ENCODE measurements around the gene PGBD1.
"Not testable (repeated sequence)": the region's sequence is repeated elsewhere in the genome, so short reads cannot be mapped to it uniquely, and the experiment has no call there.

Gene PGBD1

GRCh38 chr6:28269492-28269891, 11.9 kb upstream of the PGBD1 start:
- DNase-seq: no peak

DNA sequence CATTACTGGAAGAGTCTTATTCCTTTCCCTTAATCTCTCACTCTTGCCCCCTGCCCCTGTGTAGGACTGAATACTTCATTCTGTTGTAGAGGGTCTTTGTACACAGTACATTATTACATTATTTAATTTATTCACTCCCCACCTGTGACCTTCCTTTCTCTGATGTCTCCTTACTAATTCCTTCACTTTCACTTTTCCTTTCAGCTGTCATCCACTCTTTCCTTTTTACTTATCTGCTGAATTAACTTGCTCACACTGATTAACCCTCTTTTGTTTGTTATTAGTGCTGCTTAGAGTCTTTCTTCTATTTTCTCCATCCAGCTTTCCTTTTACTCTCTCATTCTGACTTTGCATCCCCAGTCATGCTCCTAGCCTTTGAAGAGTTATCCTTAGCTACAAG, 6.5 kb upstream of the PGBD1 start:
- no peak for DNase-seq

- no peak for DNase-seq
These were observed 3.6 kb upstream of the PGBD1 start for GRCh38 chr6:28277746-28278145.

GRCh38 chr6:28280595-28281287, 631 bp upstream of the PGBD1 start:
- no peak for DNase-seq

DNA sequence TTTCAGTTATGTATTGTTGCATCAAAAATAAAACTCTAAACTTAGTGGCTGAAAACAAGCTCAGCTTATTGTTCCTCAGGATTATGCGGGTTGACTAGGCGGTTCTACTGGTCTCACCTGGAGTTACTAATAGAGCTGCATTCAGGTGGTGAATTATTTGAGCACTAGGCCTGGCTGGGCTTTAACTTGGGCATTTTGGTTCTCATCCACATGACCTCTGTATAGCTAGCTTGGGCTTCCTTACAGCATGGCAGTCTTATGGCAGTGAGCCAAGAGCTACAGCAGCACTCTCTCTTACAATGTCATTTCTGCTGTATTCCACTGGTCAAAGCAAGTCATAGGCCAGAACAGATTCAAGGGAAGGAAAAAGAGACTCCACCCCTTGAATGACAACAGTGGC, 1.6 kb downstream of the PGBD1 start:
- no peak for DNase-seq

DNA sequence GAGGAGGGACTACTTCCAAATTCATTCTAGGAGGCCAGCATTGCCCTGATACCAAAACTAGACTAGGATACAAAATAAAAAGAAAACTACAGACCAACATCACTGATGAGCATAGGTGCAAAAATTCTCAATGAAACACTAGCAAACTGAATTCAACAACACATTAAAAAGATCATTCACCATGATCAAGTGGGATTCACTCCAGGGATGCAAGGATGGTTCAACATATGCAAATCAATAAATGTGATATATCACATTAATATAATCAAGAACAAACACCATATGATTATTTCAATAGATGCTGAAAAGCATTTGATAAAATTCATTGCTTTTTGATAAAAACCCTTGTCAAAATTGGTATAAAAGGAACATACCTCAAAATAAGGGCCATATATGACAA, 10.2 kb downstream of the PGBD1 start:
- DNase-seq: no peak

- DNase-seq: no peak
These were observed 14.0 kb downstream of the PGBD1 start for GRCh38 chr6:28295326-28295725.

DNA sequence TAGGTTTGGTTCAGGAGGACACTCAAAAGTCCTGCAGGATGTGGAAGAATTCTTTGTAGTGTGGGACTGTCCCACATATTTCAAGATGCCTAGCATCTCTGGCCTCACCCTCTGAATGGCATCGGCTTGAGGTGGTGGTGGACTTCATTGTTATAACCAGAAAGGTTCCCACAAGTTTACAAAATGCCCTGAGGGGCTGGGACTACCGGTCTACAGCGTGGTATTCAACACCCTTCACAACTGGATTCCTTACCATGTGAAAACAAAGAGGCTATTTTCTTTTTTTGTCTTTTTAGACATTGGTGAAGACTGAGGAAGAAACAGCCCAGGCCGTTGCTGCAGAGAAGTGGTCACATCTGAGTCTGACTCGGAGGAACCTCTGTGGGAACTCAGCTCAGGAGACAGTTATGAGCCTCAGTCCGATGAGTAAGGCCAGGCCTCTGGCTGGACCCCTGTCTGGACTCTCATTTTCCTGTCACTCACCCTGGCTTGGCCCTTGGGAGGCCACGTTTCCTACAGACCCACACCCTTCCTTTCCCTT, 15.2 kb downstream of the PGBD1 start:
- DNase-seq: no peak

GRCh38 chr6:28303570-28303969, 22.2 kb downstream of the PGBD1 start:
- DNase-seq: no peak

DNA sequence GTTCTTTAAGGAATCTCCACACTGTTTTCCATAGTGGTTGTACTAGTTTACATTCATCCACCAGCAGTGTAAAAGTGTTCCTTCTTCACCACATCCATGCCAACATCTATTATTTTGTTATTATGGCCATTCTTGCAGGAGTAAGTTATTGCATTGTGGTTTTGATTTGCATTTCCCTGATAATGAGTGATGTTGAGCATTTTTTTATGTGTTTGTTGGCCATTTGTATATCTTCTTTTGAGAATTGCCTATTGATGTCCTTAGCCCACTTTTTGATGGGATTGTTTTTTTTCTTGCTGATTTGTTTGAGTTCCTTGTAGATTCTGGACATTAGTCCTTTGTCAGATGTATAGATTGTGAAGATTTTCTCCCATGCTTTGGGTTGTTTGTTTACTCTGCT, 25.0 kb downstream of the PGBD1 start:
- not testable (repeated sequence) for DNase-seq

DNA sequence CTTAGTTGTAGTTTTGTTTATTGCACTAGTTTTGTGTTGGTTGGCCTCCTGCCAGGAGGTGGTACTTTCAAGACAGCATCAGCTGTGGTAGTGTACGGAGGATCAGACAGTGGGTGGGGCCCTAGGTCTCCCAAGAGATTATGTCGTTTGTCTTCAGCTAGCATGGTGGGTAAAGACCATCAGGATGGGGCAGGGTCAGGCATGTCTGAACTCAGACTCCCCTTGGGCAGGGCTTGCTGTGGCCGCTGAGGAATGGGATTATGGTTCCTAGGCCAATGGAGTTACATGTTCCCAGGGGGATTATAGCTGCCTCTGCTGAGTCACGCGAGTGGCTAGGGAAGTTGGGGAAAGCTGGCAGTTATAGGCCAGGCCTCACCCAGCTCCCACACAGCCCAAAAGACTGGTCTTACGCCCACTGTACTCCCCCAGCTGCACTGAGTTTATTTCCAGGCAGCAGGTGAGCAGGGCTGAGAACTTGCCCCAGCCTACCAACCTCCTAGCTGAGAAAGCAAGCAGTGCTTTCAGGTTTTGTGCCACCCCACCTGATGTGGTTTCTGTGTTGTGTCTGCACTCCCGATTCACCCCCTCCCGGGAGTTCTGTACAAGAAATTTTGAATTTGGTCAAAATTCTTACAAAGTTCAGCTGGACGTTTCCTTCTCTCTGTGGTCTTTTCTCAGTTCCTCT, 29.9 kb downstream of the PGBD1 start:
- no peak for DNase-seq

- no peak for DNase-seq
These were observed 31.6 kb downstream of the PGBD1 start for GRCh38 chr6:28312939-28313338.

DNA sequence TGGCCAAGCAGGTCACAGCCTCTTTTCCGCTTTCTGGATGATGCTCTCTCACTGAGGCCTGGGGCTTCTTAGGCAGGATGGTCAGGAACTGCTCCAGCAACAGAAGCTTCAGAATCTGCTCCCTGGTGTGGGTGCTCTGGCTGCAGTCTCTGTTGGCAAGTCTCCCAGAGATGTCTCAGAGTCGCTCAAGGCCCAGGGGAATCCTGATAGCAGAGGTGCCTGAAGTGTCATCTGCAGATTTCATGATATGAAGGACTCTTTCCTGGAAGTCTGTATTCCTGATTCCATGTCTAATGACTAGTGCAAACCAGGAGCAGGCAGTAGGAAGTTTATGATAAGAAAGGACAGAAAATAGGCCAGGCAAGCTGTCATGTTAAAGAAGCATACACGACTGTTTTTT, 34.3 kb downstream of the PGBD1 start:
- DNase-seq: no peak

DNA sequence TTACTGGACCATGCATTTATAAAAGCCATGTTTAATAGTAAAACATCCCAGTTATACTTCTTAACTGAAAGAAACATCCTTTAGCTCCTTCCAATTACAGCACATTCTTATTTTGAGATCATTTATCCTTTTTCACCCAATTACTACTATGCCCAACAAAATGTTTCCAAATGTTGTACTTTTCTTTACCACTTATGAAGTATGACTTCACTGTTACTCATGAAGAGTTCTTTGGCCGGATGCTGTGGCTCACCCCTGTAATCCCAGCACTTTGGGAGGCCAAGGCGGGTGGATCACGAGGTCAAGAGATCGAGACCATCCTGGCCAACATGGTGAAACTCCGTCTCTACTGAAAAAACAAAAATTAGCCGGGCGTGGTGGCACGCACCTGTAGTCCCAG, 36.5 kb downstream of the PGBD1 start:
- not testable (repeated sequence) for DNase-seq

- peak; percentile 83 for DNase-seq
These were observed 41.3 kb downstream of the PGBD1 start for GRCh38 chr6:28322661-28323060.

DNA sequence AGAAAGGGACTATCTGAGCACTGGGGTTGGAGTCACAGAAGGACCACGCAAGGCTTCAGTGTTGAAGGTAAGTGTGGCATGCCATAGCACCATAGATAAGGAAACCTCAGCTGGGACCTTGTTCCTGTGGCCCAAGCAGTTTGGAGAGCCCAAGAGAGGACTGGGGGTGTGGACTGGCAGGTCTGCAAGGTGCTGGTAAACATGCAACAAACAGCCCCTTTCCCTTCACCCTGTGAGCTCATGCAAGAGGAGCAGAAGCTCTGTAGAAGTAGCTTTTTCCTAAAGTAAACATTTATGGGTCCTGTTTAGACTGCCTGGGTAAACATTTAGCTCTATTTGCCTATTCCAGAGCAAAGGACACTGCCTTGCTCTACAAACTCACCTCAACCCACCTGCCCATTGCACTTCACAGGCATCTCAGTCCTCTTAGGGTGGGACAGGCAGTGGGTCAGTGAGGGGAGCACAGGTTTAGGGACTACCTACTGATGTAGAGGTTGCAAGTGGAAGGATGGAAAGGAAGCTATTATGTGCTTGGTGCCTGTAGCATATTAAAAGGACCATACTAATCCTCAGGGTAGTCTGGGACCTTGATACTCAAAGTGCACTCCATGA, 42.5 kb downstream of the PGBD1 start:
- peak; percentile 61 for DNase-seq

DNA sequence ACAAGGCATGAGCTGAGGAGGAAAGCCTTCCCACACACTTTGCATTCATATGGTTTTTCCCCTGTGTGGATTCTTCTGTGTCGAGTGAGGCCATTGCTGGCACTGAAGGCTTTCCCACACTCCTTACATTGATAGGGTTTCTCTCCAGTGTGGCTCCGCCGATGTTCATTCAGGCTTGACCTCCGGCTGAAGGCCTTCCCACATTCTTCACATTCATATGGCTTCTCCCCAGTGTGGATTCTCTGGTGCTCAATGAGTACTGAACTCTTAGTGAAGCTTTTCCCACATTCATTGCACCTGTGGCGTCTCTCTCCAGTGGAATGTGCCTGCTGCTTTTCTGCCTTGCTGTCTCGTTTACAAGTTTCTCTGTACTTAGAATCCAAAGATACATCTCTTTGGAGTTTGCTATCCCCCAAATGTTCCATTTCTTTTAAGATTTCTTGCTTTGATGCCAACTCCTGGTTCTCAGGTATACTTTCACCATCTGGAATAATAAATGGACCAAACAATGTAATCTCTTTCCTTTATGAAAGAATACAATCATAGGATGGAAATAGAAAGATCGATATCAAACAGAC, 45.1 kb downstream of the PGBD1 start:
- DNase-seq: no peak

DNA sequence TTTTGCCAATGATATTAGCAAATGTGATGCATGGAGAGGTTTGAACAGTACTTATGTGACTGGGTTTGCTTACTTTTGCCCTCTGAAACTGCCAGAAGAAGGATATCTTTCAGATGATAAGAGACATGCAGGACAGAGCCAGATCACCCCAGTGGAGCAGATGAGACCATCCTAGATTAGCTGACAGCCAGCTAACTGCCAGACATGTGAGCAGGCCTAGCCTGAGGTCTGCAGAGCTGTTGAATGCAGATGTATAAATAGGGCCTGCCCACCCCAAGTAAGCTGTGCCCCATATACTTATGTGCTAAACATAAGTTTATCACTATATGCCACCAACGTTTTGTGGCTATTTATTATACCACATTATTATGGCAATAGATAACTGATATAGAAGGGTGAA, 48.7 kb downstream of the PGBD1 start:
- no peak for DNase-seq

- DNase-seq: no peak
These were observed 51.7 kb downstream of the PGBD1 start for GRCh38 chr6:28333047-28333446.

GRCh38 chr6:28333599-28334018, 52.2 kb downstream of the PGBD1 start:
- DNase-seq: no peak

DNA sequence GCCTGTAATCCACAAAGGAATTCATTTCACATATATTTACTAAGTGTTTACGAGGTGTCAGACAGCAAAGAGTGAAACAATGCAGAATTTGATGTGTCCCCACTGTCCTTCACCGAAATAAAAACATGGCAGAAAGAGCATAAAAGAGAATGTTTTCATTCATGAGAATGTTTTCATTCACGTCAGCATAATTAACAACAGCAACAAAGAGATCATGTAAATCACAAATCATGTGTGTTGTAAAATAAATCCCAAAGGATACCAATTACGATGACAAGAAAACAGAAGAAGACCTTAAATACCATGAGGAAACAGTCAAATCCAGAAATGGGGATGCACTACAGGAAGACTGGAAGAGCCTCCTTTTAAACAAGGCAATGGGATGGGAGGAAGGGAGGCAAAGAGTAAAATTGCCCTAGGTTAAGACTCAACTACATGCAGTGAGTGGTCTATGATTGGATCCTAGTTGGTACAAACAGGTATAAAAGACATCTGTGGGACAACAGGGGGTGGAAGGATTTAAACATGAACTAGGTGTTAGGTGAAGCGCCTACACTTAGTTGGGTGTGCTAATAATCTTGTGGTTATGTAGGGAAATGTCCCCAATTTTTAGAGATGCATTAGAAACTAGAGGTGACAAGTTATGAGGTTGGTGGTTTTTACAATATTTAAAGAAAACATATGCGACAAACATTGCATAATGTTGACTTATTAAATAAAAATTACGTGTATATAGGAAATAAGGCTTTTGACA, 53.1 kb downstream of the PGBD1 start:
- no peak for DNase-seq

GRCh38 chr6:28335040-28335563, 53.7 kb downstream of the PGBD1 start:
- DNase-seq: no peak
